Measurements from ENCODE around the gene EHF.

Gene EHF

GRCh38 chr11:34602245-34602644 lies 18.6 kb upstream of the EHF start:
- DNase-seq, result no peak

- no peak for DNase-seq
Measured at GRCh38 chr11:34603129-34604001, 17.5 kb upstream of the EHF start.

- DNase-seq, result no peak
Measured at GRCh38 chr11:34604145-34604544, 16.7 kb upstream of the EHF start.

GRCh38 chr11:34604911-34605310 lies 16.0 kb upstream of the EHF start:
- no peak for DNase-seq

- no peak for DNase-seq
Measured at GRCh38 chr11:34605481-34606325, 15.2 kb upstream of the EHF start.

GRCh38 chr11:34606326-34607120 lies 14.4 kb upstream of the EHF start:
- DNase-seq, result no peak

- DNase-seq, result no peak
Measured at GRCh38 chr11:34609187-34609751, 11.6 kb upstream of the EHF start.

GRCh38 chr11:34609850-34610249 lies 11.0 kb upstream of the EHF start:
- DNase-seq, result no peak

- DNase-seq, result no peak
Measured at GRCh38 chr11:34610324-34611041, 10.4 kb upstream of the EHF start.

GRCh38 chr11:34613015-34613414 lies 7.9 kb upstream of the EHF start:
- DNase-seq, result no peak

- no peak for DNase-seq
Measured at GRCh38 chr11:34613552-34614056, 7.3 kb upstream of the EHF start.

- no peak for DNase-seq
Measured at GRCh38 chr11:34614344-34615104, 6.4 kb upstream of the EHF start.

GRCh38 chr11:34616086-34616485 lies 4.8 kb upstream of the EHF start:
- no peak for DNase-seq

GRCh38 chr11:34616830-34617504 lies 3.9 kb upstream of the EHF start:
- DNase-seq, result no peak

- no peak for DNase-seq
Measured at GRCh38 chr11:34618406-34618805, 2.5 kb upstream of the EHF start.

- no peak for DNase-seq
Measured at GRCh38 chr11:34619062-34619516, 1.8 kb upstream of the EHF start.

GRCh38 chr11:34620202-34620601 lies 691 bp upstream of the EHF start:
- DNase-seq, result no peak

GRCh38 chr11:34621876-34622275 lies 983 bp downstream of the EHF start:
- no peak for DNase-seq

- no peak for DNase-seq
Measured at GRCh38 chr11:34623463-34623862, 2.6 kb downstream of the EHF start.

- no peak for DNase-seq
Measured at GRCh38 chr11:34624069-34624468, 3.2 kb downstream of the EHF start.
